Trophoblast cell (in vitro differentiated cells and primary cell): ENCODE results near the gene SMAD4.

Source experiments
- DNase-seq, 2 donors: peaks; one replicate each; pipeline ENCODE4 v3.0.0-alpha.2; 2016
- H2AFZ ChIP-seq: 2 replicates; pipeline ENCODE4 v1.6.1; 2013; ENCODE audit warnings: low read length, moderate library complexity, mild to moderate bottlenecking; ENCODE audit not compliant: insufficient read depth, poor library complexity
- H2AK5ac ChIP-seq: 2 replicates; pipeline ENCODE4 v1.6.1; 2013; ENCODE audit warnings: mild to moderate bottlenecking, low read length
- H2BK120ac ChIP-seq: 2 replicates; pipeline ENCODE4 v1.6.1; 2013; ENCODE audit warnings: low read length, mild to moderate bottlenecking, moderate library complexity; ENCODE audit not compliant: insufficient read depth, poor library complexity
- H2BK12ac ChIP-seq: 2 replicates; pipeline ENCODE4 v1.6.1; 2013; ENCODE audit warnings: mild to moderate bottlenecking, low read length, moderate library complexity
- H2BK5ac ChIP-seq: 2 replicates; pipeline ENCODE4 v1.6.1; 2013; ENCODE audit warnings: low read length, low read depth, moderate library complexity, mild to moderate bottlenecking; ENCODE audit not compliant: poor library complexity
- H3K14ac ChIP-seq: 2 replicates; pipeline ENCODE4 v1.6.1; 2013; ENCODE audit warnings: mild to moderate bottlenecking, low read length
- H3K18ac ChIP-seq: 2 replicates; pipeline ENCODE4 v1.6.1; 2013; ENCODE audit warnings: mild to moderate bottlenecking, low read length
- H3K23ac ChIP-seq: 2 replicates; pipeline ENCODE4 v1.6.1; 2013; ENCODE audit warnings: low read length
- H3K27ac ChIP-seq: 2 replicates; pipeline ENCODE4 v1.5.1; 2013; ENCODE audit warnings: low read depth, mild to moderate bottlenecking, inconsistent platforms, low read length, moderate library complexity
- H3K27me3 ChIP-seq: 2 replicates; pipeline ENCODE4 v1.6.1; 2013; ENCODE audit warnings: inconsistent platforms, mild to moderate bottlenecking, low read length, moderate library complexity; ENCODE audit not compliant: insufficient read depth
- H3K36me3 ChIP-seq, 2 experiments: 1 replicate in 1 of 2; 2 replicates in 1 of 2; pipeline ENCODE4 v1.6.1; 2013; ENCODE audit warnings: low read length in 2 of 2, mild to moderate bottlenecking in 2 of 2, moderate library complexity in 1 of 2; ENCODE audit not compliant: insufficient read depth in 2 of 2, control insufficient read depth in 1 of 2
- H3K4ac ChIP-seq: 2 replicates; pipeline ENCODE4 v1.6.1; 2013; ENCODE audit warnings: low read depth, mild to moderate bottlenecking, low read length, moderate library complexity
- H3K4me1 ChIP-seq, 2 experiments: 1 replicate in 1 of 2; 2 replicates in 1 of 2; pipeline ENCODE4 v1.6.1; 2013; ENCODE audit warnings: low read length in 2 of 2, mild to moderate bottlenecking in 2 of 2, moderate library complexity in 1 of 2; ENCODE audit not compliant: insufficient read depth in 2 of 2, control insufficient read depth in 1 of 2
- H3K4me2 ChIP-seq: 2 replicates; pipeline ENCODE4 v1.6.1; 2013; ENCODE audit warnings: inconsistent platforms, mild to moderate bottlenecking, low read length, moderate library complexity
- H3K4me3 ChIP-seq: 2 replicates; pipeline ENCODE4 v1.5.1; 2013; ENCODE audit warnings: mild to moderate bottlenecking, low read depth, low read length, inconsistent platforms
- H3K79me1 ChIP-seq: one replicate; pipeline ENCODE4 v1.6.1; 2013; ENCODE audit warnings: low read length
- H3K79me2 ChIP-seq: 2 replicates; pipeline ENCODE4 v1.6.1; 2013; ENCODE audit warnings: low read length, mild to moderate bottlenecking; ENCODE audit not compliant: control insufficient read depth, insufficient read depth, poor library complexity
- H3K9ac ChIP-seq: 2 replicates; pipeline ENCODE4 v1.6.1; 2013; ENCODE audit warnings: mild to moderate bottlenecking, low read length
- H3K9me3 ChIP-seq: 2 replicates; pipeline ENCODE4 v1.6.1; 2013; ENCODE audit warnings: low read depth, mild to moderate bottlenecking, control low read depth, inconsistent platforms, low read length; ENCODE audit not compliant: insufficient read depth
- H4K12ac ChIP-seq: 2 replicates; pipeline ENCODE4 v1.6.1; 2013; ENCODE audit warnings: low read depth, mild to moderate bottlenecking, low read length, moderate library complexity
- H4K8ac ChIP-seq: 2 replicates; pipeline ENCODE4 v1.6.1; 2013; ENCODE audit warnings: low read depth, mild to moderate bottlenecking, low read length, moderate library complexity
- H4K91ac ChIP-seq: one replicate; pipeline ENCODE4 v1.6.1; 2013; ENCODE audit warnings: low read depth, mild to moderate bottlenecking, low read length, moderate library complexity
- WGBS: extraction: QIAGEN DNeasy Blood & Tissue Kit; methylation state at CpG from one replicate; pipeline ENCODE4 v1.1.7; 2013; ENCODE audit warnings: missing lambda C conversion rate; ENCODE audit not compliant: insufficient read length, insufficient coverage; ENCODE audit errors: extremely low coverage; 5-methylcytosine and 5-hydroxymethylcytosine counted together

The SMAD4 gene

DNA sequence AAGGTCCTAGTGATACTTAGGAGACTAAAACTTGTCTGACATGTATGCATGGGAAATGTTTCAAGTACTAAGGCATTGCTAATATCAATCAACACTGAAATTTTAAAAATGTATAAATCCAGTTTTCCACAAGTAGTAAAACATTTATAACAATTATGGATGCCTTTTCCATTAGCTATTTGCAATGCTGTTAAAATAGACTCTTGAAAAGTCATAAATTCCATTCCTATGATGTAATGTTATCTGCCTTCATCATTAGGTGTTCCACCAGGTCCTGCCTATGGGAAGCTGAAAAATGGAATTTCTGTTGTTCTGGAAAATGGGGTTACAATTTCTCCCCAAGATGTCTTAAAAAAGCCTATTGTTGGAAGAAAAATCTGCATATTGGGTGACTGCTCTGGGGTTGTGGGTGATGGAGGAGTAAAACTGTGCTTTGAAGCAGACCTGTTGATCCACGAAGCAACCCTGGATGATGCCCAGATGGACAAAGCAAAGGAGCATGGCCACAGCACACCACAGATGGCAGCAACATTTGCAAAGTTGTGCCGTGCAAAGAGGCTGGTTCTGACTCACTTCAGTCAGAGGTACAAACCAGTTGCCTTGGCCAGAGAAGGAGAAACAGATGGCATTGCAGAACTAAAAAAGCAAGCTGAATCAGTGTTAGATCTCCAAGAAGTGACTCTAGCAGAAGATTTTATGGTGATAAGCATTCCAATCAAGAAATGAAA is 43.5 kb upstream of the SMAD4 start:
- no peak overlapping the region for H3K4me3 ChIP-seq
- H2BK12ac ChIP-seq = no peak overlapping the region
- no peak overlapping the region for H2AFZ ChIP-seq
- no peak overlapping the region for H3K4me2 ChIP-seq
- no peaks in the 10 kb centered on the region for H3K9me3 ChIP-seq
- H3K9ac ChIP-seq = no peak overlapping the region
- H3K4me1 ChIP-seq = peaks cover 3 to 6% of the 10 kb centered on the region in 2 experiments
- H2BK5ac ChIP-seq = no peak overlapping the region
- H3K27ac ChIP-seq = no peak overlapping the region
- H3K79me2 ChIP-seq = peaks cover 2% of the 10 kb centered on the region
- peak overlapping the region; percentile 32 for H3K14ac ChIP-seq
- H3K27me3 ChIP-seq = no peaks in the 10 kb centered on the region
- H3K18ac ChIP-seq = no peak overlapping the region
- DNase-seq = peak; percentile 26 to 82
- peak overlapping the region; percentile 56 for H2BK120ac ChIP-seq
- H3K79me1 ChIP-seq = peaks cover 3% of the 10 kb centered on the region
- H4K8ac ChIP-seq = peak overlapping the region; percentile 53
- H3K36me3 ChIP-seq = peaks cover 0 to 3% of the 10 kb centered on the region in 2 experiments
- no peak overlapping the region for H4K12ac ChIP-seq
- H2AK5ac ChIP-seq = no peak overlapping the region
- no peak overlapping the region for H3K23ac ChIP-seq
- no CpG with 5 or more reads among the region's 2 CpGs for WGBS
- no peak overlapping the region for H3K4ac ChIP-seq
- peak overlapping the region; percentile 30 for H4K91ac ChIP-seq

DNA sequence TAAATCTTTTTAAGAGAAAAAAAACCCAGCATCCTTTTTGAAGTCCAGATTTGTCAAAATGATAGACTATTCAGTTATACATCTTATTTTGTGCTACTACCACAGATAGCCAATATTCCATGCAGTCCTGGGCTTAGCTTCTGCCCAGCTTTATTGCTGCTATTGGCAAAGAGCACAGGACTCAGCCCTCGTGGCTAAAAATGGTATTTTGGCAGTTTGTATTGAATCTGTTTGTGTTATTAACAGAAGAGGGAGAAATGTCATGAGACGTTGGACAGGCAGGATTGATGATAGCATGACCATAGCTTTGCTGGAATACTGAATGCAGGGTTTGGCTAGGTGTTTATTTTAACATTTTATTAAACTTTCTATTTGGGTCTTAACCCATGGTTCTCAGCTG is 42.8 kb upstream of the SMAD4 start:
- Histone ChIP-seq H3K4ac (no peak overlapping the region), H4K8ac (no peak overlapping the region), H2BK5ac (no peak overlapping the region), H3K14ac (no peak overlapping the region), H3K18ac (no peak overlapping the region), H2AFZ (no peak overlapping the region), H2AK5ac (no peak overlapping the region), H2BK120ac (no peak overlapping the region), H3K79me1 (peaks cover 2% of the 10 kb centered on the region), H3K4me1 (peaks cover 3 to 7% of the 10 kb centered on the region in 2 experiments), H3K36me3 (peaks cover 0 to 3% of the 10 kb centered on the region in 2 experiments), H3K23ac (no peak overlapping the region), H3K4me3 (no peak overlapping the region), H4K12ac (no peak overlapping the region), H3K4me2 (no peak overlapping the region), H4K91ac (no peak overlapping the region), H3K79me2 (peaks cover 2% of the 10 kb centered on the region), H3K9me3 (no peaks in the 10 kb centered on the region), H2BK12ac (no peak overlapping the region), H3K9ac (no peak overlapping the region), H3K27ac (no peak overlapping the region), H3K27me3 (no peaks in the 10 kb centered on the region)
- no CpG with 5 or more reads among the region's 2 CpGs for WGBS
- DNase-seq = peak in 1 of 2 donors; percentile 5

GRCh38 chr18:50989711-50990110 is 40.3 kb upstream of the SMAD4 start:
- Histone ChIP-seq H4K8ac (no peak overlapping the region), H2BK12ac (no peak overlapping the region), H3K4me2 (no peak overlapping the region), H3K4ac (no peak overlapping the region), H2AK5ac (no peak overlapping the region), H3K14ac (no peak overlapping the region), H2BK120ac (no peak overlapping the region), H3K9ac (no peak overlapping the region), H3K4me3 (no peak overlapping the region), H3K18ac (no peak overlapping the region), H3K9me3 (no peaks in the 10 kb centered on the region), H4K12ac (no peak overlapping the region), H3K23ac (no peak overlapping the region), H3K27me3 (no peaks in the 10 kb centered on the region), H3K27ac (no peak overlapping the region), H3K79me1 (peaks cover 2% of the 10 kb centered on the region), H3K4me1 (peaks cover 3 to 12% of the 10 kb centered on the region in 2 experiments), H2BK5ac (no peak overlapping the region), H2AFZ (no peak overlapping the region), H3K79me2 (peaks cover 2% of the 10 kb centered on the region), H4K91ac (no peak overlapping the region), H3K36me3 (no peaks in the 10 kb centered on the region)
- DNase-seq = no peak
- WGBS = no CpG with 5 or more reads among the region's 3 CpGs

DNA sequence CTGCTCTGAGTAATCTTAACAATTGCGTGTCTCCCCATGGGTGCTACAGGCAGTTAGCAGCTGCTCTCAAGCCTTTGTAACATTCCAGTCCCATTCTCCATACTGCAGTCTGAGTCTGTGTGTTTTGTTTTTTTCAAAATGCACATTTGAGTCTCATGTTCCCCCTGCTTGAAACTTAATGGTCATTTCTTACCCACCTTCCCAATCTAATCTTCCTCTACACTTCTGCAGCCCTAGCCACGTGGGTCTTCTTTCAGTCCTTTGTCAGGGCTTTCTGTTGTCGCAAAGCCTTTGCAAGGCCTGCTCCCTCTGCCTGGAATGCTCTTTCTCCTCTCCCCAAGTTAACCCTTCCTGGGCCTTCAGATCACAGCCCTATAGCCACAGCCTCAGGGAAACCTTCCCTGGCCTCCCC is 37.7 kb upstream of the SMAD4 start:
- Histone ChIP-seq H3K27me3 (no peaks in the 10 kb centered on the region), H3K27ac (no peak overlapping the region), H4K8ac (no peak overlapping the region), H3K36me3 (no peaks in the 10 kb centered on the region), H3K4me2 (peak overlapping the region; percentile 41), H3K18ac (no peak overlapping the region), H2AFZ (no peak overlapping the region), H3K9me3 (no peaks in the 10 kb centered on the region), H3K79me2 (no peaks in the 10 kb centered on the region), H3K4me1 (peaks cover 0 to 6% of the 10 kb centered on the region in 2 experiments), H3K79me1 (no peaks in the 10 kb centered on the region), H3K4me3 (no peak overlapping the region), H4K91ac (no peak overlapping the region), H3K9ac (no peak overlapping the region), H3K14ac (no peak overlapping the region), H2AK5ac (no peak overlapping the region), H4K12ac (no peak overlapping the region), H2BK120ac (no peak overlapping the region), H3K23ac (no peak overlapping the region), H3K4ac (no peak overlapping the region), H2BK5ac (no peak overlapping the region), H2BK12ac (no peak overlapping the region)
- no CpG with 5 or more reads among the region's 3 CpGs for WGBS
- DNase-seq = no peak
